Left colon (tissue), 2 donors: Measurements from ENCODE around the gene TMEM169. TPM values are rescaled to one million over a fixed set of nuclear protein-coding genes. Genes with fewer than 3 reads are reported as not detected.
"Not testable (repeated sequence)": the region's sequence is repeated elsewhere in the genome, so short reads cannot be mapped to it uniquely, and the experiment has no call there.

ENCODE experiments used
- ATAC-seq: fragments of 200-7000 bp; cut with Tn5 transposase; one replicate; pipeline ENCODE4 v1.9.1; 2020; ENCODE audit warnings: mild to moderate bottlenecking, moderate library complexity
- DNase-seq, 2 donors: peaks; one replicate each; pipeline ENCODE4 v3.0.0-alpha.2; 2020
- intact Hi-C, 2 donors: fragments of 100-400 bp; cut with DNase I in 1 of 2; cut with micrococcal nuclease in 1 of 2; formaldehyde crosslinking; loops; one replicate each; pipeline versions ENCODE4 v1.11.2 to v1.14.0; 2022; cut with DNase I, micrococcal nuclease
- total RNA-seq, 2 donors: library from RNA; stranded (reverse); fragmentation: NEBNext Ultra II Directional; extraction: Animal tissue kit (Norgen Biotek cat#: 25700); gene quantifications; one replicate each; pipeline ENCODE4 v1.2.1, GENCODE V29; 2021
- donor health status: DM: no; HTN: no; CAD: no.
- donor health status: DM: yes; HTN: yes; CAD: no.

Gene TMEM169
- total RNA-seq, 2 donors from 2014 or later = 0.22 to 0.37 TPM

GRCh38 chr2:216117561-216118340, 36.0 kb downstream of the TMEM169 start:
- DNase-seq = no peak
- no peak for ATAC-seq
- intact Hi-C loops = no loop called here

GRCh38 chr2:216118474-216118873, 36.8 kb downstream of the TMEM169 start:
- intact Hi-C loops = no loop called here
- ATAC-seq (no peak), DNase-seq (no peak)

- intact Hi-C loops = no loop called here
- ATAC-seq = no peak
- no peak for DNase-seq
Observed at GRCh38 chr2:216119146-216119545, 37.4 kb downstream of the TMEM169 start.

- intact Hi-C loops = no loop called here
- ATAC-seq (no peak), DNase-seq (no peak)
Observed at GRCh38 chr2:216119986-216120385, 38.3 kb downstream of the TMEM169 start.

GRCh38 chr2:216121255-216121654, 39.5 kb downstream of the TMEM169 start:
- ATAC-seq = no peak
- intact Hi-C loops = no loop called here
- no peak for DNase-seq

GRCh38 chr2:216126943-216127342, 45.2 kb downstream of the TMEM169 start:
- ATAC-seq (no peak), DNase-seq (no peak)
- intact Hi-C loops = no loop called here

- intact Hi-C loops = no loop called here
- ATAC-seq = no peak
Observed at GRCh38 chr2:216130346-216130971, 48.7 kb downstream of the TMEM169 start.

GRCh38 chr2:216131175-216131926, 49.6 kb downstream of the TMEM169 start:
- ATAC-seq (no peak), DNase-seq (no peak)
- intact Hi-C loops = no loop called here

More at GRCh38 chr2:216130346-216130971, 48.7 kb downstream of the TMEM169 start:
- no peak for DNase-seq

- intact Hi-C loops = no loop called here
- ATAC-seq (no peak), DNase-seq (no peak)
Observed at GRCh38 chr2:216132585-216132984, 50.9 kb downstream of the TMEM169 start.

GRCh38 chr2:216133397-216133796, 51.7 kb downstream of the TMEM169 start:
- intact Hi-C loops = no loop called here
- DNase-seq (no peak), ATAC-seq (no peak)

GRCh38 chr2:216134958-216135541, 53.3 kb downstream of the TMEM169 start:
- intact Hi-C loops = no loop called here
- no peak for ATAC-seq
- DNase-seq = no peak

- peak; percentile 71 for ATAC-seq
- DNase-seq = peak in 1 of 2 donors; percentile 19
- intact Hi-C loops = no loop called here
Observed at GRCh38 chr2:216139884-216140283, 58.2 kb downstream of the TMEM169 start.

- intact Hi-C loops, ATAC-seq, DNase-seq: not testable (repeated sequence)
Observed at GRCh38 chr2:216141516-216141915, 59.8 kb downstream of the TMEM169 start.

- intact Hi-C loops = no loop called here
- DNase-seq (no peak), ATAC-seq (no peak)
Observed at GRCh38 chr2:216142540-216142939, 60.8 kb downstream of the TMEM169 start.

GRCh38 chr2:216144372-216144771, 62.7 kb downstream of the TMEM169 start:
- ATAC-seq (no peak), DNase-seq (no peak)
- intact Hi-C loops = no loop called here

GRCh38 chr2:216144857-216145256, 63.1 kb downstream of the TMEM169 start:
- no peak for DNase-seq
- intact Hi-C loops = no loop called here
- no peak for ATAC-seq

GRCh38 chr2:216146573-216146972, 64.9 kb downstream of the TMEM169 start:
- no peak for ATAC-seq
- no peak for DNase-seq
- intact Hi-C loops = no loop called here

- ATAC-seq = no peak
Observed at GRCh38 chr2:216147172-216148131, 65.7 kb downstream of the TMEM169 start.

More at GRCh38 chr2:216147172-216148131, 65.7 kb downstream of the TMEM169 start:
- intact Hi-C loops = no loop called here
- DNase-seq = no peak
